ENCODE measurements around the gene SKIDA1. TPM values are rescaled to one million over a fixed set of nuclear protein-coding genes. Genes with fewer than 3 reads are reported as not detected.

The SKIDA1 gene
- total RNA-seq, 1 experiment from 2014 or later = 5.0 TPM

DNA sequence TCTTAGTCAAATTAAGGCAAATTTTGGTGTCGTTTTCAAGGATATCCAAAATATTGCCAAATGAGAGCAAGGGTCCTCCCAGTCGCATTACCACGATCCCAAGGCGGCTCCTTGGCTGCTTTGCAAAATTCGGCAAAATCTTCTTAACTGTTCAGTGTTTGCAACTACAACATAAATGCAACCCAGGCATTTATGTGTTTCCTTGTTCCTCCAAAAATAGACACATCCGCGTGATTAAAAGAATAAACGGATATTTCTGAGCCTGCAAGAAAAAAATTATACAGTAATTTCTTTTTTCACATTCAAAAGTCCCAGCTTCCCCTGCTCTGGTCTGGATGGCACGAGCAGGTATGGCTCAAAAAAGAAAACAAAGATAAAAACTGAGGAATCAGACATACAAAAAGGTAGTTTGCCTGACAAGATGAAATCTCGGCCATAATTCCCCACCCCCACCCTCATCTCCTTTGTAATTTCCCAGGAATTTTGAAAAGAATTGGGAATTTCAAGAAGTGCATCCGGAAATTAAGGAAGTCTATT lies 6.0 kb downstream of the SKIDA1 start:
- DNase-seq (ENCODE audit: low read depth) = no peak
- in situ Hi-C loops (cut with HindIII; ENCODE audit: low pct_unique_long_range_greater_than_20kb, low sequenced_read_pairs) = no loop called here

DNA sequence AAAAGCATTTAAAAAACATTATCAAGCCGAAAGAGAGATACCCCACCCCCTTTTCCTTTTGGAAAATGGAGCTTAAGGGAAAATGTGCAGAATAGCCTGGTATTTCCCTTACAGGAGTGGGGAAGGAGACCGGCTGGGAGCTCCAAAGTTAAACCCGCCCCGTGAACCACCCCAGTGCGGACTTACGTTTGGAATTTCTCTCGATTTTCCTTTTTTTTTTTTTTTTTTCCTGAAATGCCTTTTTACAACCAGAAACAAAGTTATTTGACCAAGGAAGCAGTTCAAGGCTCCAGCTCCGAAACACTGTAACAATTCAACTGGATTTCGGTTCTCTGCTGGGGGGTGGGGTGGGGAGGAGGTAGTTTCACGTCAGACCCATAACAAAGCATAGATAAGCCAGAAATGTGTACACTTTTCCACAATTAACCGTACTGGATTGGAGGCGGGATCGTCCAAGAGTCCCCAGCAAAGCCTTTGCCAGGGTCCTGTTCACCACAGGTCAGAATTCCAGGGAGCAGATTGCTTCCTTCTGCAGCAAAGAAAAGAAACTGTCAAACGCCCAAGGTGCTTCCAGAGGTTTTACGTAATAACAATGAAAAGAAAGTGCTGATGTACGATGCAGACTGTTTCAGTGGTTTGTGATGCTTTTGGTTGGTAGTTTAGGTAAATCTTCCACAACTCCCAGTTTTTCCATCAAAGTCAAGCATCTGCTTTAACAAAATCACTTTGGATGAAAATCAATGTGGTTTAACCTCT lies 6.7 kb downstream of the SKIDA1 start:
- in situ Hi-C loops (cut with HindIII; ENCODE audit: low pct_unique_long_range_greater_than_20kb, low sequenced_read_pairs) = no loop called here
- peak; percentile 25 for DNase-seq (ENCODE audit: low read depth)

DNA sequence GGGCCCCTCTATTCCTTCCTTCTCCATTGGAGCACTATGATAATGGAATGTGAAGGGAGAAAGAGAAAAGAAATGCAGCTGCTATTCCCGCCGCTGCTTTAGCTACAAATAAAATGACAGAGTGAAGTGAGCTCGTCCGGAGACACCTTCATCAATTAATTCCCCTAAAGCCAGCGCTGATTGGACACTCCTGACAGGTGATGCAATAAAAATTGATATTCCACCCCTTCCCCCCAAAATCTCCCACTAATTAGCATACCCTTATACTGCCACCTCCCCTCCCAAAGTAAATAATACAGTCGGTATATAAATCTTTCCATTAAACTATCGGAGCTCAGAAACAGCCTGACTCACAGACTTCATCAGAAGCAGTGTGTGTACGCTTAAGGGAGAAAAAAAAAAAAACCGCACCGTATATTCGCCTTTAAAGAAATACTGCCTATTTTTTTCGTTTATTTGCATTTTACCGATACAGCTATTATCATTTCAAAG lies 7.3 kb downstream of the SKIDA1 start:
- in situ Hi-C loops (cut with HindIII; ENCODE audit: low pct_unique_long_range_greater_than_20kb, low sequenced_read_pairs) = no loop called here
- peak; percentile 93 for DNase-seq (ENCODE audit: low read depth)

DNA sequence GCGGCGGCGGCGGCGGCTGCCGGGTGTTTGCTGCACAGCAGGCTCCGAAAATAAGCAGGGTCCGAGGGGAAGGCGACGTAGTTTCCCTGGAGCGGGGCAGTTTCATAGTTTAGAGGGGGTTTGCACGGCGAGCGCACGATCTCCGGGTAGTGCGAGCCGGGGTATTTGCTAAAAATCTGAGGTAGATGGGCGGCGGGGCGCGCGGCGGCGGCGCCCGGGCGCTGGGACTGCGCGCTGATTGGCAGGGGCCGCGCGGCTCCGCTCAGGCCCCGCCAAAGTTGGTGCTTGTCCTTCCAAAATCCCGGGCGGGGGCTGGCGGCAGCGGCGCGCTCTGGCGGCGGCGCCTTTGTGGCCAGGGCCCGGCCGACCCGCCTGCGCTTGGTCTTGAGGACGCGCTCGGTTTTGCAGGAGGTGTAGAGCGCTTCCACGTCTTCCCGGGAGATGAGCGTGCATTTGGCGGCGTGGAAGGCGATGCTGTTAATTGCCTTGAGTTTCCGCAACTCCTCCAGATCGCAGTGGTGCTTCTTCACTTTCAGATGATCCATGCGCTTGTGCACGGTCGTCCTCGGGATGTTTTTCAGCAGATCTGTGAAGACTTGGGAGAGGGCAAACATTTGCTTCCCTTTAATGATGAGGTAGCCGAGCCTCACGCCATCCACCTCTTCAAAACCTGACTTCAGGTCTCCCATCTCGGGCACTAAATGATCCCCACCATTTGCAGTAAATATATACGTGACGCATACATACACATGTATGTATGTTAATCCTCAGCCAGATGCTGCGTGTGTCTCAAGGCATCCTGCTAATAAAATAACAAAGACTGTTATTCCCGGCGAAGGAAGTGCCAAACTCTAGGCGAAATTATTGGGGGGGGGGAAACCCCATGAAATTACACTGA lies 8.1 kb downstream of the SKIDA1 start:
- peak; percentile 77 for DNase-seq (ENCODE audit: low read depth)
- in situ Hi-C loops (cut with HindIII; ENCODE audit: low pct_unique_long_range_greater_than_20kb, low sequenced_read_pairs) = no loop called here

DNA sequence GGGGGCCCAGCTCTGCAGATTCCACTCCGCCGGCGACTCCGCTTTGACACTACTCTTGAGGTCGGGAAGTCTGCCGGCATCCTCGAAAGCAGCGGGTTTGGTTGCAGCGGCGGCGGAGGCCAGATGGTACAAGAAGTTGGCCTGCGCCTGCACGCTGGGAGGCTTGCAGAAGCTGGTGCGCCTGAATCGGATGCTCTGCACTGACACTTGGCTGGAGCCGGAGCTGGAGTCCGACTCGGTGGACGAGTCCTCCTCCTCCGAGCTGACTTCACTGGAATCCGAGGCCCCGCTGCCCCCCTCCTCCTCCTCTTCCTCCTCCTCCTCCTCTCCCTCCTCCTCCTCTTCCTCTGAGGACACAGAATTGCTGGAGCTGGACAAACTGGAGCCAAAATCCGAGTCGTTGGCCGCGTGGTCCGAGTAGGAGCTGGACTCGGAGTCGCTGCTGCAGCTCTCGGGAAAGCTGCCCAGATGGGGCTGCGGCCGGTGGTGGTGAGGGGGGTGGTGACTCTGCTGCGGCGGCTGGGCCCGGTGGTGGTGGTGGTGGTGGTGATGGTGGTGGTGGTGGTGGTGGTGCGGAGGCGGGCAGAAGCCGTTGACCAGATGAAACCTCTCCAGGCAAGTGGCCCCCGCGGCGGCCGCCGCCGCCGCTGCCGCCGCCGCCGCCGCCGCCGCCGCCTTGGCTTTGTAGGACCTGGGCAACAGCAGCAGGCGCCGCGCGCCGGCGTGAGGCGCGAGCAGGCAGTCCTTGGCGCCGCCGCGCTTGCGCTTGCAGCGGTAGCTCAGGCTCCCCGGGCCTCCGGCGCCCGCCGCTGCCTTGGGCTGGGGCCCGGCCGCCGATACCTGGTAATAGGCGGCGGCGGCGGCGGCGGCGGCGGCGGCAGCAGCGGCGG lies 9.0 kb downstream of the SKIDA1 start:
- in situ Hi-C loops (cut with HindIII; ENCODE audit: low pct_unique_long_range_greater_than_20kb, low sequenced_read_pairs) = no loop called here
- DNase-seq (ENCODE audit: low read depth) = peak; percentile 70

DNA sequence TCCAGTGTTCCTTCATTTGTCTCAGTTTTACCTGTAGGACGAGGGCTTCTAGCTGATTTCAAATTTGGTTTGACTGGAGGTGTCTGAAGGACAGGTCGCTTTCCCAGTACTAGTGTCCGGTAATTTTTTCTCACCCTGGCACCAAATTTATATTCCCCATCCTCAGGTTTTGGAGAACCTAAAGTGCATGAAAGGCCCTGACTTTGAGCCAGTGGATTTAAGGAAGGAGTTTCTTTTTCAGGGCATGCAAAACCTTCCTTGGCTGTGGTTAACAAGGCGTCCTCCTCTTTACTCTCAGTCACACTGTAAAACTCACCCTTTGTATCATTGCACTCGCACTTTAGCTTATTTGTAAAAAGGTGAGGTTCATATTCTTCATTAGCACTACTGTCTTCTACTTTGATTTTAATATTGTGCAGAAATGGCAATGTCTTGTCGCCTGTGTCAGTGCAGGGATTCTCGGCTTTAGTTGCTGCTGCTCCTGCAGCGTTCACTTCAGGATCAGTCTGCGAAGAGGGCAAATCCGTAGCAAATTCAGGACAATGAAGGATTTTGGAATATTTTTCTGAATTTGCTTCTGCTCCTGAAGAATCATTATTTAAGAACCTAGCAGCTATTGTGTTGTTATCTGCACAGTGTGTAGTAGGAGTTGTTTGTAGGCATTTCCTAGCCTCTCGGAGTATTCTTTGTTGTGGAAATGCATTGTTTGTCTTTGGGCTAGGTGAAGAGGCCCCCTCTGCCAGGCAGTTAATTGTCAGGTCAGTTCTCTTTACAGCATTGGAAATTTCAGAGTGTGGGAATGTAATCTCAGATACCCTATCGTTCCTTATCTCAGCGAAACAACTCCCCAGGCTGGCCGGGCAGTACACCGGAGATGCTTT lies 9.9 kb downstream of the SKIDA1 start:
- peak; percentile 56 for DNase-seq (ENCODE audit: low read depth)
- in situ Hi-C loops (cut with HindIII; ENCODE audit: low pct_unique_long_range_greater_than_20kb, low sequenced_read_pairs) = no loop called here

DNA sequence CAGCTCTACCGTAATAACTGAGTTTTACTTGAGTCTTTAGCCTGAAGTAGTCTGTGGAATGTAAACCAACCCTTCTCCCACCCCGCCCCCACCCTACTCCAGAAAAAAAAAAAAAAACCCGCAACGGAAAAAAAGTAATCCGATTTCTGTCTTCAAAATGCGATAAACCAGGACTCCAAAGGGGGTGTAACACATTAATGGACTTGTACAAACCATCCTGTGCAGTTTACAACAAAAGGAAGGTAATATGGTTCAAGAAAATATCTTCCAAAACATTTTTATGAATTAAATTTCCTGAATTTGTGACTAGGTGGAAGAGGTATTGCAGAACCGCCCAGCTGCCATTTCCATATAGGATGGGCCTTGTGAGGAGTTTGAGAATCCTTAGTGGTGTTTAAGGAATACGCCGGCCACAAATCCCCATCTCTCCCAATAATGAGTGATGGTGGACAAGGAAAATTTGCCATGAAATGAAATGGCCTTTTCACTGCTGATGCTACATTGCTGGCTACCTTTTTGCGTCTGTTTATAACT lies 10.6 kb downstream of the SKIDA1 start:
- in situ Hi-C loops (cut with HindIII; ENCODE audit: low pct_unique_long_range_greater_than_20kb, low sequenced_read_pairs) = no loop called here
- DNase-seq (ENCODE audit: low read depth) = no peak

DNA sequence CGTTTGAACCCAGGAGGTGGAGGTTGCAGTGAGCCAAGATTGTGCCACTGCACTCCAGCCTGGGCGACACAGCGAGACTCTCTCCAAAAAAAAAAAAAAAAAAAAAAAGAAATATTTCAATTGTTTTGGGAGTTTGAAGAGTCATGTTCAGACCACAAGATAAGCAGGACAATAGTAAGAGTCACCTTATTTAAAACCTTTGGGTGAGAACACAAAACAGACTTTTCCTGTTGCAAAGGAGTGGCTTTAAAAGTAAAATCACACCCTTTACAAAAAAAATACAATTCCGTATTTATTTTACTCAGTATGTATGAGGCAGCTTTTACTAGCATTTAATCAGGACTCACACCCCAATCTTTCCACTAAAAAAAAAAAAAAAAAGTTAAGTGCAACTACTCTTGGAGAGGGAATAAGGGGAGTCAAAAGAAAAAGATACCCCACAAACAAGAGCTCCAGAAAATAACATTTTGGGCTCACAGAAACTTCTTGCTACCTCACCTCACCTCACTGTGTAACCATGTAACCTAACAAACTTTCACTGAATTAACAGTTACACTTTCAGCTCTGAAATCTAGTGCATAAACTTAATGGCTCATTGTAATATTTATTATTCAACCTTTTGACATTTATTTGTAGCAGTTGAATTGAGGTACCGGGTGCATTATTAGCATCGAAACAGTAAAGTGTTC lies 11.2 kb downstream of the SKIDA1 start:
- DNase-seq (ENCODE audit: low read depth) = no peak
- in situ Hi-C loops (cut with HindIII; ENCODE audit: low pct_unique_long_range_greater_than_20kb, low sequenced_read_pairs) = no loop called here

DNA sequence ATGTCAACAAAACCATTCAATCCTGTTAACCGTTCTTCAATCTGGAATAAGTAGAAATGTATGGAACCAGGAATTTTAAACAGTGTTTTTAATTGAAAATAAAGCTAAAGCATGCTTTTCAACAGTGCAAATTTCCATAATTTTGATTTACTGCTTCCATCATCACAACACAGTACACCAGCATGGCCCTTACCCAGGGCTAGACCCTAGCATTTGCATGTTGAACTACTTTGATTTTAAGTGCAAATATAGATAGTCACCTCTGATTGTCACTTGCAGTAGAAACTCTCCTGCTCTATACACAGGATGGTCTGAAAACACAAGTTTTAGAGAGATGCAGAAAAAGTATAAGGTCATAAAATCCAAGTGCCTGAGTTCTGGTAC lies 12.1 kb downstream of the SKIDA1 start:
- in situ Hi-C loops (cut with HindIII; ENCODE audit: low pct_unique_long_range_greater_than_20kb, low sequenced_read_pairs) = no loop called here
- no peak for DNase-seq (ENCODE audit: low read depth)

DNA sequence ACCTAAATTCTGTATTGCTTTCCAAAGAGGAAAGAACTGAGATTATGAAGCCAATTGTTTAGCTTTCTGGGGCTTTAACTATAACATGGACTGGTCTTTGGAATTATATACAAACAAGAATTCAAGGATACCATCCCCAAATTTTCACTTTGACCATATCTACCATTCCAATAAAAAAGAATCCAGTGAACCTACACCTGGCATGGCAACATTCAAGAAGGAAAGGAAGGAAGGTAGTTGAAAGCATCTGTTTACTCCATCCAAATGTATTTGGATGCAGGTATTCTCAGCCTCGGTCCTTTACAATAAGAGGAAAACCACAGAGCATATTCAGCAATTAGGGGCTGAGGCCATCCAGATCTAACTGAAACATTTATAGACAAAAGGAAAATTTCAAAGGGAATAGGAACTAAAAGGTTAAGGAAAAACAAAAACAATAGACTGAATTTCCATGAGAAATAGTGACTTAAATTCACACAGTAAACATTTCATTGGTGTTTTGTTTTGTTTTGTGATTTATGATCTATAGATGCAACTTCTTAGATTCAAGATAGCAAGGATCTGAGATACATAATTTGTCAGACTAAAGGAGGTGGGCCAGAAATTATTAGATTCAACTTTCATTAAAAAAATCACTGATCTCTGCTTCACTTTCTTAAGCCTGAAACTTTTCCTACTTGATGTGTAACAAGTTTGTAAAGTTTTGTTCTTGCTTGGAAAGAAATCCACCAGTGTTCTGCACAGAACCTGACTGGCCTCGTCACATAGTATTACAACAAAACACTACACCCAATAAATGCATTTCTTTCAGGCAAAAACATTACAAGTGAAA lies 12.7 kb downstream of the SKIDA1 start:
- in situ Hi-C loops (cut with HindIII; ENCODE audit: low pct_unique_long_range_greater_than_20kb, low sequenced_read_pairs) = no loop called here
- DNase-seq (ENCODE audit: low read depth) = no peak

DNA sequence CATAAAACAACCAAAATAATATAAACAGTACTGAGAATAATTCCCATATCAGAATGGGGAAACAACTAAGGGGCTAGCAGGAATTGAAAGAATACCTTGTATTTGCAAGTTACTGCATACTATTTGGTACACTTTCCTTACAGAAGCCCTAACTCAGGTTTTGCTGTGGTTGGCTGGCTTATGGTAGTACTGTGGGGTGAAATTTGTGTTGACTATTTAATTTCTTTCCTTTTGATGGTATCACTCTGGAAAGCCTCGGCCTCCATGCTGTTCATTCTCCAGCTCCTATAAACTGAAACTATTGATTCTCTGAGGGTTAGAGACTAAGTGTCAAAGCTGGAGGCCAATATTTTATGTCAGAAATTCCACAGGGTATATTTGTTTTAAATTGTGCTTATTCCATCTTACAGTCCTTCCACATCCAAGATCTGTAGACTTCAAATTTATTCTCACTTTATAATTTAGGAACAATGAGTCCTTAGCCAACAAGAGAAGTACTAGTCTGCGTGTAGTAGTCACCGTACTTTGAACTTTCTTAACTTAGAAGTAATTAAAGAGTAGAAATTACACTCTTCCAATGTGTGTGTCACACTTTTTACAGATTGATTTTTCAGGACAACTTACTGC lies 13.4 kb downstream of the SKIDA1 start:
- no peak for DNase-seq (ENCODE audit: low read depth)
- in situ Hi-C loops (cut with HindIII; ENCODE audit: low pct_unique_long_range_greater_than_20kb, low sequenced_read_pairs) = no loop called here

DNA sequence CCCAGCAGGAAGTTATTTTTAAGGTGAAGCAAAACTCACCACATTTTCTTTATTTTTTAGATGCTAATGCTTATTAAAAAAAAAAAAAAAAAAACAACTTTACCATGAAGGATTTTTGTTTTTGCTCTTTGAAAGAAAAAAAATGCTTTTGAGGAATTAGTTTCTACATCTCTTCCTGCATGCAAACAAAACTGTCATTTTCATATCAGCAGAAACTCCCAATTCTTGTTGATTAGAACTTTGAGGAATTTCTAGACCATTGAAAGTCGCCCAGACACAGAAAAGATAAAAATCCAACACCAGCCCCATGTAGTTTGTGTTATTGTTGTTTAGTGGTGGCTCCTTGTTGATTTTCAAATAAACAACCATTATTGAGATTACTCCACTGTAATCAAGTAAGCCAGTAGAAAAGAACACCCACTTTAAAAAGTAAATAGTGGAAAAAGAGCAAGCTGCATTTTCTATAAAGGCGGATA lies 14.3 kb downstream of the SKIDA1 start:
- in situ Hi-C loops (cut with HindIII; ENCODE audit: low pct_unique_long_range_greater_than_20kb, low sequenced_read_pairs) = no loop called here
- DNase-seq (ENCODE audit: low read depth) = no peak

DNA sequence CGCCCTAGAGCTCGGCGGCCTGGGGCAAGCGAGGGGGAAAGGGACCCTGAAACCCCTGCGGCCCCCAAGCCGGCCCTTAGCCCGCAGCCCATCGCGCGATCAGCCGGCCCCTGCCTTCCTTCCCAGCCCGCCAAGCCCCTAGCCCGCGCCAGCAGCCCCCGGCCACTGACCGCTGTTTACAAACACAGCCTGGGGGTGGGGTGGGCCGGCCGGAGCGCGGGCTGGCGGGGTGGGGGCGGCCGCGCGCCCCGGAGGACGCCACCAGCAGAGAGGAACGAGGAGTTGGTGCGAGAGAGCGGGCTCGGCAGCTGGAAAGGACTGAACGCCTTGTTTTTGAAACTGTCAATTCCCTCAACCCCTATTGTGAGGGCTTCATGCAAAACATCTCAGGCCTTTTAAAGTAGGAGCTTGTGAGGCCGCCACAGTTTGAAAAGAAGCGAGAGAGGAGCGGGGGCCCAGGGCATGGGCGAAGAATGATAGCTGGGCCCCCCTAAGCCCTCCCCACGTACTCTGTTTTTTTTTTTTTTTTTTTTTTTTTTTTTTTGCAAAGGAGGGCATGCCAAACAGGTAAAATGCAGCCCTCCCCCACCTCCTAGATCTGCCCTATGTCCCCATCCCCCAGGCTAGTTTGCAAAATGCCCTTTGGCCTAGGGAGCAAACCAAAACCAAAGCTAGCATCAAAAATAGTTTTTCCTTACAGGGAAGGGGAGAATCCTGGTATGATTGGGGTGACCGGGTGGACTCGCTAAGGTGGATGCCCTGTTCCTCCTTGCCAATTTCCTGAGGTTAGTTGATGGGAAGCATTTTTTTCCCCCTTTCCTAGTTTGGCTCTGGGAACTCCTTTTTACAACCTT lies 15.0 kb downstream of the SKIDA1 start:
- DNase-seq (ENCODE audit: low read depth) = no peak
- in situ Hi-C loops (cut with HindIII; ENCODE audit: low pct_unique_long_range_greater_than_20kb, low sequenced_read_pairs) = no loop called here
